GM12875 (cell line): Measurements from ENCODE around the gene BCL2L2.

ENCODE experiments used
- H3K4me3 ChIP-seq: one replicate; pipeline ENCODE4 v1.5.1; 2011; ENCODE audit warnings: low read depth, low read length, control low read depth
- CTCF ChIP-seq: IDR thresholded peaks from 2 replicates; pipeline ENCODE4 v1.5.1; 2011; ENCODE audit warnings: low read depth, mild to moderate bottlenecking, control low read depth, inconsistent platforms, low read length, moderate library complexity, borderline replicate concordance; ENCODE audit not compliant: insufficient read depth

Gene BCL2L2

GRCh38 chr14:23339506-23340268 lies 33.1 kb downstream of the BCL2L2 start:
- no peak for TF ChIP-seq CTCF
- no peak overlapping the region for H3K4me3 ChIP-seq

GRCh38 chr14:23344481-23344880 lies 37.8 kb downstream of the BCL2L2 start:
- TF ChIP-seq CTCF = no peak

GRCh38 chr14:23345987-23346692 lies 39.5 kb downstream of the BCL2L2 start:
- H3K4me3 ChIP-seq = no peak overlapping the region
- TF ChIP-seq CTCF = no peak

More at GRCh38 chr14:23344481-23344880, 37.8 kb downstream of the BCL2L2 start:
- H3K4me3 ChIP-seq = no peak overlapping the region

GRCh38 chr14:23346693-23347405 lies 40.2 kb downstream of the BCL2L2 start:
- TF ChIP-seq CTCF = no peak

GRCh38 chr14:23347406-23348296 lies 41.0 kb downstream of the BCL2L2 start:
- TF ChIP-seq CTCF = no peak

More at GRCh38 chr14:23346693-23347405, 40.2 kb downstream of the BCL2L2 start:
- no peak overlapping the region for H3K4me3 ChIP-seq

GRCh38 chr14:23348297-23348655 lies 41.6 kb downstream of the BCL2L2 start:
- H3K4me3 ChIP-seq = no peak overlapping the region
- no peak for TF ChIP-seq CTCF

More at GRCh38 chr14:23347406-23348296, 41.0 kb downstream of the BCL2L2 start:
- H3K4me3 ChIP-seq = no peak overlapping the region
